OCI-LY7 (cell line): Measurements from ENCODE around the gene CIAO3. TPM values are rescaled to one million over a fixed set of nuclear protein-coding genes. Genes with fewer than 3 reads are reported as not detected.

ENCODE experiments used
- BruUV-seq: library from RNA; stranded (reverse); fragments of 400-500 nt; replicated peaks from 2 replicates; lab custom pipeline; 2021; lab: Mats Ljungman, UMichigan
- CTCF ChIA-PET: fragments of 300-600 bp; sonication (Branson Sonifier 250); formaldehyde crosslinking; loops from one replicate; lab custom pipeline; 2022; ENCODE audit warnings: antibody characterized with exemption; ENCODE audit not compliant: unreplicated experiment; lab: Charles Lee
- POLR2A ChIA-PET: fragments of 300-600 bp; sonication (Branson Sonifier 250); formaldehyde crosslinking; loops from one replicate; lab custom pipeline; 2022; ENCODE audit warnings: antibody characterized with exemption; lab: Charles Lee
- DNase-seq: peaks from one replicate; pipeline ENCODE4 v3.0.0-alpha.2; 2015; ENCODE audit warnings: low spot score
- H2AFZ ChIP-seq: fragments of 200-600 bp; sonication (generic), shearing (Covaris generic); 2 replicates; pipeline ENCODE4 v1.6.1; 2014; ENCODE audit warnings: mild to moderate bottlenecking, antibody characterized with exemption, low read length, moderate library complexity
- H3K27ac ChIP-seq: fragments of 200-600 bp; sonication (generic); 2 replicates; pipeline ENCODE4 v1.5.1; 2014; ENCODE audit warnings: mixed run types, low read depth, mild to moderate bottlenecking, moderate library complexity, low read length, inconsistent platforms; ENCODE audit not compliant: poor library complexity, severe bottlenecking
- H3K36me3 ChIP-seq: fragments of 200-600 bp; sonication (generic); 2 replicates; pipeline ENCODE4 v1.6.1; 2014; ENCODE audit warnings: mild to moderate bottlenecking, antibody characterized with exemption, low read length, moderate library complexity, mixed read lengths; ENCODE audit not compliant: insufficient read depth
- H3K4me1 ChIP-seq: fragments of 200-600 bp; sonication (generic); 2 replicates; pipeline ENCODE4 v1.5.1; 2014; ENCODE audit warnings: mild to moderate bottlenecking, low read length; ENCODE audit not compliant: insufficient read depth, poor library complexity, severe bottlenecking
- H3K4me2 ChIP-seq: fragments of 200-600 bp; sonication (generic); 2 replicates; pipeline ENCODE4 v1.6.1; 2014; ENCODE audit warnings: mild to moderate bottlenecking, low read length
- H3K4me3 ChIP-seq: fragments of 200-600 bp; sonication (generic); 2 replicates; pipeline ENCODE4 v1.5.1; 2014; ENCODE audit warnings: mild to moderate bottlenecking, low read depth, low read length; ENCODE audit not compliant: poor library complexity, severe bottlenecking
- H3K79me2 ChIP-seq: fragments of 200-600 bp; sonication (generic); 2 replicates; pipeline ENCODE4 v1.6.1; 2016; ENCODE audit warnings: low read depth, mild to moderate bottlenecking, low read length, moderate library complexity, mixed read lengths; ENCODE audit not compliant: insufficient read depth
- H3K9me2 ChIP-seq: fragments of 200-600 bp; sonication (generic); 2 replicates; pipeline ENCODE4 v1.6.1; 2016; ENCODE audit warnings: mild to moderate bottlenecking, low read length, mixed read lengths; ENCODE audit not compliant: insufficient read depth
- H3K9me3 ChIP-seq: fragments of 200-600 bp; sonication (generic); 2 replicates; pipeline ENCODE4 v1.6.1; 2014; ENCODE audit warnings: mild to moderate bottlenecking, mixed run types, low read length, mixed read lengths
- H4K20me1 ChIP-seq: fragments of 200-600 bp; sonication (generic); 2 replicates; pipeline ENCODE4 v1.6.1; 2014; ENCODE audit warnings: mild to moderate bottlenecking, antibody characterized with exemption, low read length, moderate library complexity, mixed read lengths; ENCODE audit not compliant: insufficient read depth
- CTCF ChIP-seq: fragments of 200-600 bp; sonication (generic); conservative IDR thresholded peaks from 2 replicates; pipeline ENCODE4 v1.5.1; 2014; ENCODE audit warnings: mild to moderate bottlenecking, antibody characterized with exemption, low read length, moderate library complexity, mixed read lengths
- EZH2phosphoT487 ChIP-seq: fragments of 200-600 bp; sonication (generic); IDR thresholded peaks from 2 replicates; pipeline ENCODE4 v1.6.1; 2018; ENCODE audit warnings: low read depth, borderline replicate concordance, mild to moderate bottlenecking, mixed run types, antibody characterized with exemption, low read length, moderate library complexity, mixed read lengths
- intact Hi-C: fragments of 100-400 bp; cut with micrococcal nuclease; formaldehyde crosslinking; loops from one replicate; pipeline ENCODE4 v1.10.0; 2022; ENCODE audit not compliant: unreplicated experiment
- total RNA-seq, 2 experiments: library from RNA; depleted of rRNA in 1 of 2; stranded (reverse); fragments of >200 nt in 1 of 2; shearing (Covaris generic) in 1 of 2; gene quantifications; 2 replicates each; pipeline ENCODE4 v1.2.3, GENCODE V29; 2014 to 2022

The CIAO3 gene
- total RNA-seq, 2 experiments from 2014 or later: 156 to 169 TPM

GRCh38 chr16:719815-720446 lies 20.9 kb downstream of the CIAO3 start:
- DNase-seq: no peak
- TSS peak; percentile 74 for BruUV-seq
- CTCF ChIA-PET: interaction anchor here (0.7 kb wide), 1 partner anchor 21 kb away, joined by 4 read pairs; the partner anchor contains the start of gene CIAO3

GRCh38 chr16:718922-719321 lies 21.9 kb downstream of the CIAO3 start:
- H2AFZ ChIP-seq: no peak overlapping the region
- peak overlapping the region; percentile 93 for H3K27ac ChIP-seq
- POLR2A ChIA-PET: no interaction called here
- H3K79me2 ChIP-seq: no peaks in the 10 kb centered on the region
- no TSS peak for BruUV-seq
- 0 out of 2 replicates have a peak, but pooled peaks cover 10% of the 10 kb centered on the region for H3K36me3 ChIP-seq
- H4K20me1 ChIP-seq: no peaks in the 10 kb centered on the region
- intact Hi-C loops: no loop called here
- CTCF ChIA-PET: no interaction called here
- H3K9me2 ChIP-seq: no peaks in the 10 kb centered on the region
- H3K4me1 ChIP-seq: peaks cover 61% of the 10 kb centered on the region
- TF ChIP-seq EZH2phosphoT487 (no peak), CTCF (no peak)
- H3K4me2 ChIP-seq: peak overlapping the region; percentile 88
- DNase-seq: no peak
- H3K9me3 ChIP-seq: no peaks in the 10 kb centered on the region
- H3K4me3 ChIP-seq: peak overlapping the region; percentile 95

More at GRCh38 chr16:719815-720446, 20.9 kb downstream of the CIAO3 start:
- peak overlapping the region; percentile 88 for H3K4me2 ChIP-seq
- H3K4me1 ChIP-seq: peaks cover 62% of the 10 kb centered on the region
- peak overlapping the region; percentile 93 for H3K27ac ChIP-seq
- no peaks in the 10 kb centered on the region for H4K20me1 ChIP-seq
- no peaks in the 10 kb centered on the region for H3K9me3 ChIP-seq
- no peak overlapping the region for H2AFZ ChIP-seq
- no peak for TF ChIP-seq EZH2phosphoT487
- peak overlapping the region; percentile 95 for H3K4me3 ChIP-seq
- H3K79me2 ChIP-seq: no peaks in the 10 kb centered on the region
- H3K9me2 ChIP-seq: no peaks in the 10 kb centered on the region
- intact Hi-C loops: loop anchor here (2.0 to 5.0 kb wide), 2 partner anchors 19 to 38 kb away; partner anchors contain the start of genes JMJD8 and STUB1
- 0 out of 2 replicates have a peak, but pooled peaks cover 10% of the 10 kb centered on the region for H3K36me3 ChIP-seq
- POLR2A ChIA-PET: interaction anchor here (0.5 to 3.2 kb wide), 4 partner anchors 8 to 30 kb away, joined by 3 to 26 read pairs (median 3); partner anchors contain the start of gene WDR24

- intact Hi-C loops: no loop called here
- Histone ChIP-seq H3K4me1 (peaks cover 55% of the 10 kb centered on the region), H4K20me1 (no peaks in the 10 kb centered on the region), H3K4me2 (no peak overlapping the region), H3K9me2 (no peaks in the 10 kb centered on the region), H3K9me3 (no peaks in the 10 kb centered on the region), H3K36me3 (0 out of 2 replicates have a peak, but pooled peaks cover 9% of the 10 kb centered on the region), H3K4me3 (no peak overlapping the region), H3K79me2 (no peaks in the 10 kb centered on the region), H2AFZ (no peak overlapping the region), H3K27ac (no peak overlapping the region)
- TF ChIP-seq CTCF: no peak
- TF ChIP-seq EZH2phosphoT487: no peak
- CTCF ChIA-PET: no interaction called here
- POLR2A ChIA-PET: no interaction called here
- no peak for DNase-seq
- BruUV-seq: no TSS peak
These were observed 22.4 kb downstream of the CIAO3 start for GRCh38 chr16:718389-718788.
